ENCODE data around the gene CLPSL2.

GRCh38 chr6:35781290-35781689 is 4.9 kb downstream of the CLPSL2 start:
- no peak for TF ChIP-seq ZBTB33 (IDR thresholded peaks at IDR 0.05; ENCODE audit: extremely low read depth, insufficient replicate concordance, low read length)
- no peak for TF ChIP-seq REST (IDR thresholded peaks at IDR 0.05; ENCODE audit: low read depth)
- no peak for TF ChIP-seq CEBPB (IDR thresholded peaks at IDR 0.05; ENCODE audit: low read depth)
- TF ChIP-seq CTCF (IDR thresholded peaks at IDR 0.05 in 2 of 3, conservative IDR thresholded peaks at IDR 0.05 in 1 of 3; ENCODE audit: borderline replicate concordance in 1 of 3, insufficient read depth in 1 of 3, low read depth in 2 of 3, low read length in 2 of 3) = no peak
- no peak for TF ChIP-seq POLR2AphosphoS5 (IDR thresholded peaks at IDR 0.05; ENCODE audit: low read depth, low read length)
- TF ChIP-seq CBX3 (IDR thresholded peaks at IDR 0.05; ENCODE audit: low read depth) = no peak
